Epidermal melanocyte (primary cell): ENCODE results near the gene PPP1R12B.
"Not testable (repeated sequence)": the region's sequence is repeated elsewhere in the genome, so short reads cannot be mapped to it uniquely, and the experiment has no call there.

ENCODE experiments used
- DNase-seq: peaks from one replicate; pipeline ENCODE4 v3.0.0; 2011; ENCODE audit warnings: low spot score; ENCODE audit not compliant: insufficient read length

PPP1R12B gene

GRCh38 chr1:202603435-202603834, 254.9 kb downstream of the PPP1R12B start:
- DNase-seq: no peak

- no peak for DNase-seq
Measured at GRCh38 chr1:202605515-202605914, 257.0 kb downstream of the PPP1R12B start.

DNA sequence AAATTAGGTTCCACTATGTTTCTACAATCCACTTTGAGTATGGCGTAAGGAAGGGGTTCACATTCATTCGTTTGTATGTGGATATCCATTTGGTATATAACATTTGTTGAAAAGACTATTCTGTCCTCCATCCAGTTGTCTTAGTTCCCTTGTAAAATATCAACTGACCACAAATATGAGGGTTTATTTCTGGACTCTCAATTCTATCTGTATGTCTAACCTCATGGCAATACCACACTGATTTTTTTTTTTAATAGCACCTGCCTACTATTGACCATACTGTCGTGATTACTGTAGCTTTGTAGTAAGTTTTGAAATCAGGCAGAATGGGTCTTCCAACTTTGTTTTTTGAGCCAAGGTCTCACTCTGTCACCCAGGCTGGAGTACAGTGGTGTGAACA, 263.5 kb downstream of the PPP1R12B start:
- not testable (repeated sequence) for DNase-seq

GRCh38 chr1:202613571-202613970, 265.1 kb downstream of the PPP1R12B start:
- DNase-seq: no peak

GRCh38 chr1:202614363-202615207, 266.1 kb downstream of the PPP1R12B start:
- not testable (repeated sequence) for DNase-seq

DNA sequence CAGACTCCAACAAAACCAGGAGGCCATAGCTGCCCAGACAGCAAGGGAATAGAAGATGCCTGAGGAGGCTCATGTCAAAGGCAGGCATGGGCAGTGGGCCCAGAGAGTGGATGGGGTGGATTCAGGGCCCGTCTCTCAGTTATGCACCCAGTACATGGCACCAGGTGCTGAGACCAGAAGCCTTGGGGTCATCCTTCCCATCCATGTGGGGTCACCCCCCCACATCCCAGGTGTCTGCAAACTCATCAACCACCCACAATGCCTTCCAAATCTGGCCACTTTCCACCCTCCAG, 266.7 kb downstream of the PPP1R12B start:
- DNase-seq: not testable (repeated sequence)

GRCh38 chr1:202615501-202616354, 267.2 kb downstream of the PPP1R12B start:
- DNase-seq: no peak

DNA sequence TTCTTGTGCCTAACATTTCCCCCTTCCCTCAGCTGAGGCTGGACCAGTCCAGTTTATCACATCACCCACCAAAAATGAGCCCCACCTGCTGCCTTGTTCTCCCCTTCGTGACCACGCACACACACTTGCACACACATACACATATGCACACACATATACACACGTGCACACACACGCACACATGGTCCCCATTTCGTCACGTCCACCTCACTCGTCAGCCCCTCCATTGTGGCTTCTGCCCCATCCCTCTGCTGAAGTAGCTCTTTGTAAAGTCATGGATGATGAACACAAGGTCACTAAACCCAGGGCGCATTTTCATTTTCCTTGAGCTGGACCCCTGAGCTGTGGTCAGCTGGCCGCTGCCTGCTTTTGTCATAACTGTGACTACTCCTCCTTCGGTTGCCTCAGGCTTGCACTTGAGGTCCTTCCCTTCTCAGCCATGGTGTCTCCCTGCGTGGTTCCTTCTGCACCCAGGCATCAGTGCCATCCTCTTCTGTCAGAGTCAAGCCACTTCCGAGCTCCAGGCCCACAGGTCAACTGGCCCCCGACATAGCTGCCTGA, 267.9 kb downstream of the PPP1R12B start:
- no peak for DNase-seq

- DNase-seq: not testable (repeated sequence)
Measured at GRCh38 chr1:202619012-202619411, 270.5 kb downstream of the PPP1R12B start.

GRCh38 chr1:202619505-202619904, 271.0 kb downstream of the PPP1R12B start:
- DNase-seq: no peak

DNA sequence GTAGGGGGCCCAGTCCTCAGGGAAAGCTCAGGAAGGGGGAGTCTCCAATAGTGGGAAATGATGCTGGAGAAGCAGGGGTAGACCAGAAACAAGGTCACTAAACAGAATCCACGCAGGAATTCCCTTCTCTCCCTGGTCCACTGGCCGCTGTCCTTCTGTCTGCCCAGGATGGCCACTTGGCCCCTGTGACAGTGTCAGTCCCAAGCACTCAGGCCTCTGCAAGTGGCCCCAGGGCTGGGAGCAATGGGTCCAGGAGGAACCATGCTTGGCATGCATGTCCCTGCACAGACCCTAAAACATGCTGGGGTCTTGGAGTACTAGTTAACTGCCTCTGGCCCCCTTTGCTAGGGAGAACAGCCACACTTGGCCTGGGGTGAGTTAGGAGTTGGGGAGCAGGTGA, 271.5 kb downstream of the PPP1R12B start:
- not testable (repeated sequence) for DNase-seq

GRCh38 chr1:202621446-202621845, 272.9 kb downstream of the PPP1R12B start:
- no peak for DNase-seq

DNA sequence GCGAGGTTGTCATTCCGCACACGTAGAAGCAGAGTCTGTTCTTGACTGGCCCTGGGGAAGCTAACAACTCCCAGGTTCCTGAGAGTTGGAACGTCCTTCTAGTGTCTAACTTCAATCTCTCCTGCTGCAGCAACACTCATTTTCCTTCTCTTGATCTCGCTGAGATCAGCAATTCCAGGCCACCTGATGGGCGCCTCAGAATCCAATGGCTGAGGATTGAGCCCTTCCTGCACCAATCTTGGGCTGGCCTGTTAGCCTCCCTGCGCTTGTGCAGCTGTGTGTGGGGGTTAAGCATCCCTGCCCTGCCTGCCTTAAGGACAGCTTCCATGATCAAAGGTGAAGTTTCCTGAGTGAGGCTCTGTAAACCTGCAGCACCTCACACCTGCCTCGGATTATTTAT, 273.9 kb downstream of the PPP1R12B start:
- DNase-seq: no peak

GRCh38 chr1:202623075-202623474, 274.6 kb downstream of the PPP1R12B start:
- no peak for DNase-seq

GRCh38 chr1:202623476-202623875, 275.0 kb downstream of the PPP1R12B start:
- not testable (repeated sequence) for DNase-seq

GRCh38 chr1:202624088-202624780, 275.7 kb downstream of the PPP1R12B start:
- DNase-seq: no peak

DNA sequence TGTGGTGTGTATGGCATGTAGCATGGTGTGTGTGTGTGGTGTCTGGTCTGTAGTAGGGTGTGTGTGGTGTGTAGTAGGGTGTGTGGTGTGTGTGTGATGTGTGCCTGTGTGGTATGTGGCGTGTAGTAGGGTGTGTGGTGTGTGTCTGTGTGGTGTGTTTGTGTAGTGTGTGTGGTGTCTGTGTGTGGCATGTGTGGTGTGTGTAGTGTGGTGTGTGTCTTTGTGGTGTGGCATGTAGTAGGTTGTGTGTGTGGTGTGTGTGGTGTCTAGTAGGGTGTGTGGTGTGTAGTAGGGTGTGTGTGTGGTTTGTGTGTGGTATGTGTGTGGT, 276.2 kb downstream of the PPP1R12B start:
- no peak for DNase-seq

GRCh38 chr1:202625416-202626360, 277.2 kb downstream of the PPP1R12B start:
- DNase-seq: peak; percentile 56

DNA sequence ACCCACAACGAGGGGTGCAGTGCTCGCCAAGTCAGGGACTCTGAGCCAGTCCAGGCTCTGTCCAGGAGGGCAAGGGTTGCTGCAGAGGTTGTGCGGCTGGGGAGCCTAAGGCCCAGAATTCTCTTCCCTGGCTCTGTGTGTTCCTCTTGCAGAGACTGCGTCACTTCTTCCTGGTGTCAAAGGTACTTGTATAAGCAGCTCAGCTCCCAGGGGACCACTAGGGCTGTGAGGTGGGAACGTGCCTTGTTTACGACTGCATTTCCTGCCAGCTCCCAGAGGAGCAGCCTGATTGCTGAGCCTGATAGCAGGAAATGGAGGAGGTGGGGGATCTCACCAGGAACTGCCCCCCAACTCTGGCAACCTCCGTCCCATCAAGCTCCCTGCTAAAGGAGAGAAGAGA, 278.5 kb downstream of the PPP1R12B start:
- DNase-seq: not testable (repeated sequence)

DNA sequence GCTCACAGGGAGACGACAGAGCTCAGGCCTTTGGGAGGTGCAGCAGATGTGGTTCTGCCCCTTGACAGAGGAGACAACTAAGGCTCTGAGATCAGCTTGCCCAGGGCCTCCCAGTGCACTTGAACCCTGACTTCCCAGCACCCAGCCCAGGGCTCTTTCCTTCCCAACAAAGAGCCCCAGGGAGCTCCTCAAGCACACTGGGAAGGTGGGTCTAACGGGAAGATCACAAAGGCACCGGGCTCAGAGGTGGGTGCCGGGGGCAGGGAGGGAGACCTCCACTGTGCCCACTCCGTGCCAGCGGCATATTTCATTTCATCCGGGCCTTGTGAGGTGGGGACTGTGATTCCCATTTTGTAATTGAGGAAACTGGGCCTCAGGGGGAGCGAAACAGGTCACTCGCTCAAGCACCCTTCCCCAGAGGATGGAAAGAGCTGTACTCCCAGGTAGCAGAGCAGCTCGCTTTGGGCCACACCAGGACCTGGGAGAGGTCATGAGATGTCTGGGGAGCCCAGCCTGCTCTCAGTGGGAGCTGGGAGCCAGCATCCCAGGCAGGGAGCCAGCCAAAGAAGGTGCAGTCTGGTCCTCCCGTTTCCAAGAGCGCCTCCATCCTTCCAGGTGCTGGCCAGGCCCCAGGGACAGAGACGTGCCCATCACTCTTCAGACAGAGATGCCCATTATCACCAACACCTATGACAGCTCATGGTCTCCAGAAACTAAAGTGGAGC, 279.5 kb downstream of the PPP1R12B start:
- no peak for DNase-seq
